ENCODE measurements around the gene ASB13. TPM values are rescaled to one million over a fixed set of nuclear protein-coding genes. Genes with fewer than 3 reads are reported as not detected.

Gene ASB13
- total RNA-seq, 4 donors from 2014 or later = 9.9 to 27.7 (median 14.2) TPM

- peak overlapping the region in 1 of 3 donors; percentile 58 for H3K27ac ChIP-seq
- H3K36me3 ChIP-seq = no peaks in the 10 kb centered on the region
- TF ChIP-seq CTCF (IDR thresholded peaks at IDR 0.05) (no peak), POLR2A (IDR thresholded peaks at IDR 0.05) (no peak)
- no peak overlapping the region for H3K4me3 ChIP-seq (replicated peaks in 1 of 3)
- H3K9me3 ChIP-seq = no peaks in the 10 kb centered on the region
- H3K4me1 ChIP-seq = peaks cover 23 to 32% of the 10 kb centered on the region in 2 donors
- H3K27me3 ChIP-seq = no peaks in the 10 kb centered on the region
- no peak for DNase-seq
- intact Hi-C loops (cut with DNase I) = no loop called here
These were observed 42.0 kb upstream of the ASB13 start for GRCh38 chr10:5708356-5708755.

- intact Hi-C loops (cut with DNase I) = no loop called here
- 95 to 98% methylated on average over 1 of the region's 1 CpG for WGBS, 2 donors
- DNase-seq = no peak
These were observed 31.7 kb upstream of the ASB13 start for GRCh38 chr10:5698062-5698461.

GRCh38 chr10:5697342-5697741, 30.9 kb upstream of the ASB13 start:
- Histone ChIP-seq H3K4me1 (peaks cover 15 to 18% of the 10 kb centered on the region in 2 donors), H3K27me3 (no peaks in the 10 kb centered on the region), H3K9me3 (no peaks in the 10 kb centered on the region), H3K36me3 (no peaks in the 10 kb centered on the region), H3K4me3 (replicated peaks in 1 of 3) (no peak overlapping the region), H3K27ac (no peak overlapping the region)
- intact Hi-C loops (cut with DNase I) = no loop called here
- 97 to 99% methylated on average over 2 of the region's 2 CpGs for WGBS, 2 donors
- no peak for DNase-seq
- TF ChIP-seq CTCF (IDR thresholded peaks at IDR 0.05) (no peak), POLR2A (IDR thresholded peaks at IDR 0.05) (no peak)

More at GRCh38 chr10:5698062-5698461, 31.7 kb upstream of the ASB13 start:
- Histone ChIP-seq H3K4me1 (peaks cover 14 to 15% of the 10 kb centered on the region in 2 donors), H3K36me3 (no peaks in the 10 kb centered on the region), H3K27me3 (no peaks in the 10 kb centered on the region), H3K27ac (no peak overlapping the region), H3K4me3 (replicated peaks in 1 of 3) (no peak overlapping the region), H3K9me3 (no peaks in the 10 kb centered on the region)
- no peak for TF ChIP-seq POLR2A (IDR thresholded peaks at IDR 0.05)
- no peak for TF ChIP-seq CTCF (IDR thresholded peaks at IDR 0.05)

GRCh38 chr10:5694573-5694972, 28.2 kb upstream of the ASB13 start:
- no peak for DNase-seq
- no peaks in the 10 kb centered on the region for H3K36me3 ChIP-seq
- no peaks in the 10 kb centered on the region for H3K27me3 ChIP-seq
- no peaks in the 10 kb centered on the region for H3K9me3 ChIP-seq
- peaks cover 23 to 24% of the 10 kb centered on the region in 2 donors for H3K4me1 ChIP-seq
- no peak overlapping the region for H3K4me3 ChIP-seq (replicated peaks in 1 of 3)
- H3K27ac ChIP-seq = no peak overlapping the region
- TF ChIP-seq POLR2A (IDR thresholded peaks at IDR 0.05) (no peak), CTCF (IDR thresholded peaks at IDR 0.05) (no peak)
- intact Hi-C loops (cut with DNase I) = no loop called here
- WGBS, 2 donors = 75 to 92% methylated on average over 1 of the region's 1 CpG

GRCh38 chr10:5692461-5693358, 26.3 kb upstream of the ASB13 start:
- peak overlapping the region; percentile 77 to 79 (median 77) for H3K27ac ChIP-seq
- no peaks in the 10 kb centered on the region for H3K27me3 ChIP-seq
- 5 to 19% methylated on average over 12 to 41 of the region's 49 CpGs for WGBS, 2 donors
- H3K36me3 ChIP-seq = no peaks in the 10 kb centered on the region
- H3K4me3 ChIP-seq (replicated peaks in 1 of 3) = peak overlapping the region; percentile 0 to 64 (median 59)
- H3K9me3 ChIP-seq = no peaks in the 10 kb centered on the region
- intact Hi-C loops (cut with DNase I) = no loop called here
- peak; percentile 71 to 77 for DNase-seq
- TF ChIP-seq POLR2A (IDR thresholded peaks at IDR 0.05) = peak in 1 of 2 donors; percentile 48
- TF ChIP-seq CTCF (IDR thresholded peaks at IDR 0.05) = no peak
- H3K4me1 ChIP-seq = peaks cover 23 to 24% of the 10 kb centered on the region in 2 donors
